ENCODE data around the gene IL34.

IL34 gene

DNA sequence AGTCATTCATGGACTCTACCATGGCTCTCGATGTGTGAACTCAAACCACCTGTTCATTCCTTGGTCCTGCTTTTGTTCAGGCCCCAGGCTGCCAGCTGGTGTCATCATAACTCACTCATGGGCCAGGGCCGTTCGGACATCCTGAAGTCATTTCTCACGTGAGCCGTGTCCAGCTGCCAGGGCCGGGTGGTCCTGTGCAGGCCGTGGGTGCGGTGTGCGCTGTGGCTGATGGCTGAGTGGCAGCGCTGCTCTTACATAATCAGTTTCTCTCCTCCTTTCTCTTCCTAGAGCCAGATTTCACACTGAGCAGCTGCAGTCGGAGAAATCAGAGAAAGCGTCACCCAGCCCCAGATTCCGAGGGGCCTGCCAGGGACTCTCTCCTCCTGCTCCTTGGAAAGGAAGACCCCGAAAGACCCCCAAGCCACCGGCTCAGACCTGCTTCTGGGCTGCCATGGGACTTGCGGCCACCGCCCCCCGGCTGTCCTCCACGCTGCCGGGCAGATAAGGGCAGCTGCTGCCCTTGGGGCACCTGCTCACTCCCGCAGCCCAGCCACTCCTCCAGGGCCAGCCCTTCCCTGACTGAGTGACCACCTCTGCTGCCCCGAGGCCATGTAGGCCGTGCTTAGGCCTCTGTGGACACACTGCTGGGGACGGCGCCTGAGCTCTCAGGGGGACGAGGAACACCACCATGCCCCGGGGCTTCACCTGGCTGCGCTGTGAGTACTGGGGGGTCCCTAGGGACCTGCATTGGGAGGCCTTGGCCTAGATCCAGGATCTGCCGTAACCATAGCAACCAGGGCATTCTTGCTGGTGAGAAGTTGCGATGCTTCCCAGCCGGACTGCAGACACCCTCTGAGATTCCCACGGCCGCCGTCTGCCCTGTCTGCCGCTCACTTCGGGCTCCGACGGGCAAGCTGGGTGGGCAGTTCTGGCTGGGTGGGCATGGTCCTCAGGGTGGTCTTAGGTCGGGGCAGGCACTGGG is at the start of gene IL34:
IL34 (plus strand) TSS at position 300 of the 982 bp plus-strand sequence; CDS start at position 689, 389 bp downstream.
- Histone ChIP-seq H3K36me3 (ENCODE audit: control insufficient read depth, insufficient read depth, low read length) (no peaks in the 10 kb centered on the region), H3K27ac (ENCODE audit: low read depth, low read length) (no peak within 1 kb of the TSS), H3K4me3 (ENCODE audit: low read depth, low read length) (no peak within 1 kb of the TSS), H3K27me3 (ENCODE audit: control insufficient read depth, insufficient read depth, low read length) (no peaks in the 10 kb centered on the region), H3K9me3 (ENCODE audit: control insufficient read depth, insufficient read depth, low read depth, low read length) (peaks cover 5% of the 10 kb centered on the region; the same call in 1 of the 2 replicates), H3K9ac (ENCODE audit: low read length) (no peak within 1 kb of the TSS), H3K4me1 (ENCODE audit: control insufficient read depth, insufficient read depth, low read length) (peaks cover 9% of the 10 kb centered on the region; the same call in 1 of the 2 replicates)

- no peak overlapping the region for H3K9ac ChIP-seq (ENCODE audit: low read length)
- no peaks in the 10 kb centered on the region for H3K27me3 ChIP-seq (ENCODE audit: control insufficient read depth, insufficient read depth, low read length)
- no peaks in the 10 kb centered on the region for H3K36me3 ChIP-seq (ENCODE audit: control insufficient read depth, insufficient read depth, low read length)
- H3K4me3 ChIP-seq (ENCODE audit: low read depth, low read length), result no peak overlapping the region
- no peaks in the 10 kb centered on the region; the same call in 1 of the 2 replicates for H3K4me1 ChIP-seq (ENCODE audit: control insufficient read depth, insufficient read depth, low read length)
- H3K9me3 ChIP-seq (ENCODE audit: control insufficient read depth, insufficient read depth, low read depth, low read length), result no peaks in the 10 kb centered on the region
- H3K27ac ChIP-seq (ENCODE audit: low read depth, low read length), result no peak overlapping the region
Measured at GRCh38 chr16:70597135-70597835, 49.1 kb upstream of the IL34 start.

DNA sequence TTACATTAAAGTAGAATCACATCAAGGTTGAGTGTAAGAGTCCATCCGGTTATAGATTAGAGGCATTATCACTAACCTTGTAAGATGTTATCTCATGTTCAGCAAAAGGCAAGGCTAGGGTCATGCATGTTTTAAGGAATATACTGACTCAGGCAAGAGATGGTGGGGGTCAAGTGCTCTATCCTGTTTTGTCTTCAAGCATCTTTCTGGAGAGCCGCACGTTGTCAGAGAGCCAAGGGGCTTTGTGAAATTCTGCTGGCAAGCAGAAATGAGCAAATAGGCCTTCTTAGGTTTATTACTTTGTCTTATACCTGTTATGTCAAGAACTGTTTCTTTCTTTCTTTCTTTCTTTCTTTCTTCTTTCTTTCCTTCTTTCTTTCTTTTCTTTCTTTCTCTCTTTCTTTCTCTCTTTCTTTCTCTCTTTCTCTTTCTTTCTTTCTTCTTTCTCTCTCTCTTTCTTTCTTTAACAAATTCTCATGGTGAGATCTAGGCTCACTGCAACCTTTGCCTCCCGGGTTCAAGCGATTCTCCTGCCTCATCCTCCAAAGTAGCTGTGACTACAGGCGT is 47.3 kb upstream of the IL34 start:
- Histone ChIP-seq H3K9me3 (ENCODE audit: control insufficient read depth, insufficient read depth, low read depth, low read length) (no peaks in the 10 kb centered on the region), H3K9ac (ENCODE audit: low read length) (no peak overlapping the region), H3K27ac (ENCODE audit: low read depth, low read length) (no peak overlapping the region), H3K36me3 (ENCODE audit: control insufficient read depth, insufficient read depth, low read length) (no peaks in the 10 kb centered on the region), H3K4me3 (ENCODE audit: low read depth, low read length) (no peak overlapping the region), H3K27me3 (ENCODE audit: control insufficient read depth, insufficient read depth, low read length) (no peaks in the 10 kb centered on the region), H3K4me1 (ENCODE audit: control insufficient read depth, insufficient read depth, low read length) (no peaks in the 10 kb centered on the region)

DNA sequence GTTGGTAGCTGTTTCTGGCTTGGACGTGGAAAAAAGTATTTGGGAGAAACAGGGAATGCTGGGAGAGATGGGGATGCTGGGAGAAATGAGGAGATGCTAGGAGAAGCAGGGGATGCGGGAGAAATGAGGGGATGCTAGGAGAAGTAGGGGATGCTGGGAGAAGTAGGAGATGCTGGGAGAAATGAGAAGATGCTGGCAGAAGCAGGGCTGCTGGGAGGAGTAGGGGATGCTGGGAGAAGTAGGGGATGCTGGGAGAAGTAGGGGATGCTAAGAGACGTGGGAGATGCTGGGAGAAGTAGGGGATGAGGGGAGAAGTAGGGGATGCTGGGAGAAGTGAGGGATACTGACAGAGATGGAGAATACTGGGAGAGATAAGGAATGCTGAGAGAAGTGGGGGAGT is 45.6 kb upstream of the IL34 start:
- no peak overlapping the region for H3K9ac ChIP-seq (ENCODE audit: low read length)
- no peaks in the 10 kb centered on the region for H3K4me1 ChIP-seq (ENCODE audit: control insufficient read depth, insufficient read depth, low read length)
- H3K9me3 ChIP-seq (ENCODE audit: control insufficient read depth, insufficient read depth, low read depth, low read length), result no peaks in the 10 kb centered on the region
- no peak overlapping the region for H3K4me3 ChIP-seq (ENCODE audit: low read depth, low read length)
- no peaks in the 10 kb centered on the region for H3K36me3 ChIP-seq (ENCODE audit: control insufficient read depth, insufficient read depth, low read length)
- H3K27me3 ChIP-seq (ENCODE audit: control insufficient read depth, insufficient read depth, low read length), result no peaks in the 10 kb centered on the region; the same call in 1 of the 2 replicates
- H3K27ac ChIP-seq (ENCODE audit: low read depth, low read length), result no peak overlapping the region

- Histone ChIP-seq H3K27me3 (ENCODE audit: control insufficient read depth, insufficient read depth, low read length) (no peaks in the 10 kb centered on the region; the same call in 1 of the 2 replicates), H3K36me3 (ENCODE audit: control insufficient read depth, insufficient read depth, low read length) (no peaks in the 10 kb centered on the region), H3K27ac (ENCODE audit: low read depth, low read length) (no peak overlapping the region), H3K9ac (ENCODE audit: low read length) (no peak overlapping the region), H3K9me3 (ENCODE audit: control insufficient read depth, insufficient read depth, low read depth, low read length) (no peaks in the 10 kb centered on the region), H3K4me1 (ENCODE audit: control insufficient read depth, insufficient read depth, low read length) (no peaks in the 10 kb centered on the region), H3K4me3 (ENCODE audit: low read depth, low read length) (no peak overlapping the region)
Measured at GRCh38 chr16:70601576-70602575, 44.5 kb upstream of the IL34 start.

- Histone ChIP-seq H3K27ac (ENCODE audit: low read depth, low read length) (no peak overlapping the region), H3K4me3 (ENCODE audit: low read depth, low read length) (no peak overlapping the region), H3K27me3 (ENCODE audit: control insufficient read depth, insufficient read depth, low read length) (no peaks in the 10 kb centered on the region; the same call in 1 of the 2 replicates), H3K9me3 (ENCODE audit: control insufficient read depth, insufficient read depth, low read depth, low read length) (no peaks in the 10 kb centered on the region), H3K36me3 (ENCODE audit: control insufficient read depth, insufficient read depth, low read length) (no peaks in the 10 kb centered on the region), H3K4me1 (ENCODE audit: control insufficient read depth, insufficient read depth, low read length) (no peaks in the 10 kb centered on the region), H3K9ac (ENCODE audit: low read length) (no peak overlapping the region)
Measured at GRCh38 chr16:70602831-70603230, 43.5 kb upstream of the IL34 start.

- Histone ChIP-seq H3K4me1 (ENCODE audit: control insufficient read depth, insufficient read depth, low read length) (peaks cover 5% of the 10 kb centered on the region; the same call in 1 of the 2 replicates), H3K27me3 (ENCODE audit: control insufficient read depth, insufficient read depth, low read length) (no peaks in the 10 kb centered on the region; the same call in 1 of the 2 replicates), H3K36me3 (ENCODE audit: control insufficient read depth, insufficient read depth, low read length) (no peaks in the 10 kb centered on the region), H3K9ac (ENCODE audit: low read length) (no peak overlapping the region), H3K27ac (ENCODE audit: low read depth, low read length) (no peak overlapping the region), H3K4me3 (ENCODE audit: low read depth, low read length) (no peak overlapping the region), H3K9me3 (ENCODE audit: control insufficient read depth, insufficient read depth, low read depth, low read length) (no peaks in the 10 kb centered on the region)
Measured at GRCh38 chr16:70604407-70605282, 41.7 kb upstream of the IL34 start.

DNA sequence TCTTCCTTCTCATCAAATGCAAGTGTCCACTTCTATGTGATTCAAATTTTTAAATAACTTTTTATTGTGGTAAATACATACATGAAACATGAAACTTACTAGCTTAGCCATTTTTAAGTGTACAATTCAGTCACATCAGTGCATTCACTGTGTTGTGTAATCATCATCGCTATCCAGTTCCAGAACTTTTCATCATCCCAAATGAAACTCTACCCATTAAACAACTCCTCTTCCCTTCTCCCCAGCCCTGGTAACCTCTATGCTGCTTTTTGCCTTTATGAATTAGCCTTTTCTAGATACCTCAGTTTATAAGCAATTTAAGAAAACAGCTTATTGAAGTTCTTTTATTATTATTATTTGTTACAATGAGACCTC is 41.1 kb upstream of the IL34 start:
- no peaks in the 10 kb centered on the region for H3K9me3 ChIP-seq (ENCODE audit: control insufficient read depth, insufficient read depth, low read depth, low read length)
- H3K4me3 ChIP-seq (ENCODE audit: low read depth, low read length), result no peak overlapping the region
- H3K36me3 ChIP-seq (ENCODE audit: control insufficient read depth, insufficient read depth, low read length), result no peaks in the 10 kb centered on the region
- no peak overlapping the region for H3K27ac ChIP-seq (ENCODE audit: low read depth, low read length)
- H3K9ac ChIP-seq (ENCODE audit: low read length), result no peak overlapping the region
- no peaks in the 10 kb centered on the region; the same call in 1 of the 2 replicates for H3K27me3 ChIP-seq (ENCODE audit: control insufficient read depth, insufficient read depth, low read length)
- H3K4me1 ChIP-seq (ENCODE audit: control insufficient read depth, insufficient read depth, low read length), result peaks cover 5% of the 10 kb centered on the region; the same call in 1 of the 2 replicates

DNA sequence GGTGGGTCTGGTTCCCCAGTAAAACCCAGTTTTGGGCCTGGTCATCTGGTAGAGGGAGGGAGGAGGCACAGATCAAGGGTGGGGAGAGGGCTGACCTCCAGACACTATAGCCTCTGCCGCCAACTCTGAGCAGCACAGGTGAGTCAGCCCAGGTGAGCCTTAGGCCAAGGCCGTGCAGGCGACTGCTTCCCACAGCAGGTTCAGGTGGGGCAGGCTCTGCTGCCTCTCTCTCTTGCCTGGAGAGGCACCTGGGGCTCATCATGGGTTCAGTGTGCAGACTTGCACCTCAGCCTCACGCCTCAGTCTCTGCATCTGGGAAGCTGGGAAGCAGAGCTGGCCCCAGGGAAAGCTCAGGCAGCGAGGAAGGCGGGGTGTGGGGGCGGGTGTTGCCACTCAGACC is 37.8 kb upstream of the IL34 start:
- Histone ChIP-seq H3K4me3 (ENCODE audit: low read depth, low read length) (no peak overlapping the region), H3K27ac (ENCODE audit: low read depth, low read length) (no peak overlapping the region), H3K9me3 (ENCODE audit: control insufficient read depth, insufficient read depth, low read depth, low read length) (no peaks in the 10 kb centered on the region), H3K9ac (ENCODE audit: low read length) (no peak overlapping the region), H3K36me3 (ENCODE audit: control insufficient read depth, insufficient read depth, low read length) (peaks cover 6% of the 10 kb centered on the region), H3K27me3 (ENCODE audit: control insufficient read depth, insufficient read depth, low read length) (no peaks in the 10 kb centered on the region; the same call in 1 of the 2 replicates), H3K4me1 (ENCODE audit: control insufficient read depth, insufficient read depth, low read length) (peaks cover 7% of the 10 kb centered on the region; the same call in 1 of the 2 replicates)

All from HUES6 (cell line).